GM19025 (cell line): Measurements from ENCODE around the gene MAD2L2.
A peak's percentile ranks its signal among the peaks of the same experiment; 100 is the strongest.
"Not testable (repeated sequence)": the region's sequence is repeated elsewhere in the genome, so short reads cannot be mapped to it uniquely, and the experiment has no call there.

Source experiments
- ATAC-seq: cut with Tn5 transposase; IDR thresholded peaks from one replicate; pipeline ENCODE4 v1.9.1; 2021; ENCODE audit warnings: mild to moderate bottlenecking, low read depth, moderate library complexity; ENCODE audit not compliant: unreplicated experiment

The MAD2L2 gene

GRCh38 chr1:11654137-11654938 is 26.6 kb downstream of the MAD2L2 start, which contains the start of the genes FBXO2 and FBXO44:
TSS of gene FBXO2 (minus strand) at chr1:11654429. CDS start at chr1:11654340, 89 bp downstream.
TSS of gene FBXO44 (plus strand) at chr1:11654877. CDS start at chr1:11655836, 959 bp downstream.
- peak; percentile 53 for ATAC-seq

DNA sequence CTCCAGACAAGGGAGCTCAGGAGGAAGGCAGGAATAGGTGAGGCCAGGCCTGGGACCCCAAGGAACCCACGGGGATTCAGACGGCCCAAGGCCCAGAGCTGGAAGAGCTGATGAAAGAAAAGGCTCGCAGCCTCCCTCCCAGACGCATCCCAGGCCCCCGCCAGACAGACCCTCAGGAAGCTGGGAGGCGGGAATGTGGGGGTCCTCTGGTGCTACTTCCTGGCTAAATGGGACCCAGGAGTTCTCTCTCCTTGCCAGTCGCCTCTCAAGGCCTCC is 27.1 kb downstream of the MAD2L2 start:
- ATAC-seq = no peak

GRCh38 chr1:11653101-11653860 is 27.7 kb downstream of the MAD2L2 start:
- ATAC-seq = no peak

- ATAC-seq = no peak
These were observed 28.7 kb downstream of the MAD2L2 start for GRCh38 chr1:11652203-11652780.

- ATAC-seq = no peak
These were observed 29.9 kb downstream of the MAD2L2 start for GRCh38 chr1:11651017-11651416.

GRCh38 chr1:11650331-11650991 is 30.5 kb downstream of the MAD2L2 start:
- no peak for ATAC-seq

GRCh38 chr1:11649624-11650330 is 31.2 kb downstream of the MAD2L2 start:
- no peak for ATAC-seq

- ATAC-seq = no peak
These were observed 31.7 kb downstream of the MAD2L2 start for GRCh38 chr1:11649237-11649623.

GRCh38 chr1:11648732-11649158 is 32.2 kb downstream of the MAD2L2 start:
- ATAC-seq = no peak

GRCh38 chr1:11648039-11648438 is 32.9 kb downstream of the MAD2L2 start:
- ATAC-seq = no peak

DNA sequence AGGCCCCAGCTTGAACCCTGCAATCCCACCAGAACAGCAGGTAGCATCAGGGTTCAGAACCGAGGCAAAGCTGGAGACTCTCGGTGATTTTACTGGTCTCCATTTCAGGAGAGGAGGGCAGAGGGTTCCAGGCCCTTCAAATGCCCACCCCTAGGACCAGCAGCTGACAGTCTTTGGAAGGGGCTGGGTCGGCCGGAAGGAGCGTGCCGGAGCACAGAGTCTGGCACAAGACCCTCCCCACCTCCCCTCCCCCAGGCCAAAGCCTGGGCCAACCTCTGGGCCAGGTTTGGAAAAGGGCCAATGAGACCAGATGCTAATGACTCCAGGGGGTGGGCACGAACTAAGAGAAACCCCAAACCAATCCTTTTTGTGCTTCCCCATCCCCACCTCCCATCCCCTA is 33.6 kb downstream of the MAD2L2 start:
- ATAC-seq = no peak

- ATAC-seq = no peak
These were observed 34.6 kb downstream of the MAD2L2 start for GRCh38 chr1:11646317-11646716.

DNA sequence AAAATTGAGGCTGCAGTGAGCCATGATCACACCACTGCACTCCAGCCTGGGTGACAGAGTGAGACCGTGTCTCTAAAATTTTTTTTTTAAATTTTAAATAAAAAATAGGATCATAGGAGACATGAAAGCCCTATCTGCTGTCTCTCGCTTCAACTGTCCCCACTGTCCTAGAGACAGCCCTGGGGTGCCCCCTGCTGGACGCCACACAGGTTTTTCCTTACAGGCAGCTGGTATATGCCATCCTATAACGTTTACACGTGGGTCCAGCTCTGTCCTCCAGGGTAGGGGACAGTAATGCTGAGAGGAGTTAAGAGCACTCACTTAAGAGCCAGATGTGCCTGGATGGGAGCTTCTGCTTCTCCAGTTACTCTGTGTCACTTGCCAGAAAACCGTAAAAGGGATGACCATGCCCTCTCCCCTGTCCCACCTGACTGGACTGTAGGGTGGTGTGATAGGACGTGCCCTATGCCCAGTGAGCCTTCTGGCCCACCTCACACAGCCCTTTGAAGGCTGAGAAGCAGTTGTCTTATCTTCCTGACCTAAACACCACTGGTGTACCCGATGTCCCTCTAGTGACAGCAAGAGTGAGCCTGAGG is 35.2 kb downstream of the MAD2L2 start:
- no peak for ATAC-seq

GRCh38 chr1:11645270-11645669 is 35.7 kb downstream of the MAD2L2 start:
- ATAC-seq = no peak

DNA sequence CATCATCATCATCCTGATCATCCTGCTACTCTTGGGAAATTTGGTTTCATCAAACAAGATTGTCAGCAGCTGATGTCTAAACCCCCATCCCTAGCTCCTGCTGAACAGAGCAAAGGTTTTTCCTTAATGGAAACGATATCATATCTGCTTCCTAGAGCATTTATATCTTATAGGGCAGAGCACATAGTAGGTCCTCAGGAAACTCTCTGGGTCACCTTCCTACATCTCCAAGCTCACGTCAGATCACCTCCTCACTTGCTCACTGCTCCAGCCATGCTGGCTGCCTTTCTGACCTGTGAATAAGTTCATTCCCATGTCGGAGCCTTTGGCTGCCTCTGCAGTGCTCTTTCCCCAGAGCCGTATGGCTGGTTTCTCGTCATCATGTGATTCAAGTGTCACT is 37.2 kb downstream of the MAD2L2 start:
- ATAC-seq = no peak

GRCh38 chr1:11642418-11643017 is 38.4 kb downstream of the MAD2L2 start:
- ATAC-seq = not testable (repeated sequence)

- no peak for ATAC-seq
These were observed 39.1 kb downstream of the MAD2L2 start for GRCh38 chr1:11641776-11642305.

- no peak for ATAC-seq
These were observed 40.0 kb downstream of the MAD2L2 start for GRCh38 chr1:11640944-11641343.

- ATAC-seq = no peak
These were observed 40.8 kb downstream of the MAD2L2 start for GRCh38 chr1:11640101-11640500.
